Measurements from ENCODE around the gene XPO6.

Gene XPO6

GRCh38 chr16:28082624-28083023 lies 129.1 kb downstream of the XPO6 start:
- TF ChIP-seq CTCF (conservative IDR thresholded peaks at IDR 0.05; ENCODE audit: low read length), result no peak
- DNase-seq (ENCODE audit: low read depth), result no peak
- no peak overlapping the region for H3K4me3 ChIP-seq (ENCODE audit: low read length)

GRCh38 chr16:28081391-28081968 lies 130.3 kb downstream of the XPO6 start:
- no peak for DNase-seq (ENCODE audit: low read depth)
- H3K4me3 ChIP-seq (ENCODE audit: low read length), result no peak overlapping the region
- no peak for TF ChIP-seq CTCF (conservative IDR thresholded peaks at IDR 0.05; ENCODE audit: low read length)

GRCh38 chr16:28078261-28078660 lies 133.5 kb downstream of the XPO6 start:
- H3K4me3 ChIP-seq (ENCODE audit: low read length), result no peak overlapping the region

GRCh38 chr16:28073836-28074235 lies 137.9 kb downstream of the XPO6 start:
- no peak for TF ChIP-seq CTCF (conservative IDR thresholded peaks at IDR 0.05; ENCODE audit: low read length)
- DNase-seq (ENCODE audit: low read depth), result no peak
- H3K4me3 ChIP-seq (ENCODE audit: low read length), result no peak overlapping the region

More at GRCh38 chr16:28078261-28078660, 133.5 kb downstream of the XPO6 start:
- DNase-seq (ENCODE audit: low read depth), result no peak
- TF ChIP-seq CTCF (conservative IDR thresholded peaks at IDR 0.05; ENCODE audit: low read length), result no peak

- no peak overlapping the region for H3K4me3 ChIP-seq (ENCODE audit: low read length)
- DNase-seq (ENCODE audit: low read depth), result no peak
- TF ChIP-seq CTCF (conservative IDR thresholded peaks at IDR 0.05; ENCODE audit: low read length), result no peak
These were observed 139.7 kb downstream of the XPO6 start for GRCh38 chr16:28072087-28072486.

GRCh38 chr16:28069971-28070794 lies 141.6 kb downstream of the XPO6 start:
- no peak overlapping the region for H3K4me3 ChIP-seq (ENCODE audit: low read length)
- DNase-seq (ENCODE audit: low read depth), result peak; percentile 5
- no peak for TF ChIP-seq CTCF (conservative IDR thresholded peaks at IDR 0.05; ENCODE audit: low read length)

GRCh38 chr16:28068976-28069375 lies 142.8 kb downstream of the XPO6 start:
- no peak overlapping the region for H3K4me3 ChIP-seq (ENCODE audit: low read length)
- TF ChIP-seq CTCF (conservative IDR thresholded peaks at IDR 0.05; ENCODE audit: low read length), result no peak
- DNase-seq (ENCODE audit: low read depth), result no peak

All from AG10803 (cell line).